ENCODE results near the gene FAM171A2. TPM values are rescaled to one million over a fixed set of nuclear protein-coding genes. Genes with fewer than 3 reads are reported as not detected.

The FAM171A2 gene
- total and polyA plus RNA-seq, 10 of the 15 experiments (the other 5 are each of a cell fraction or from before 2014, with no cell fraction given), result 0.08 to 1.7 (median 0.27) TPM; not detected in 2

- TF ChIP-seq ZNF687 (IDR thresholded peaks at IDR 0.05) (no peak), PML (IDR thresholded peaks at IDR 0.05; ENCODE audit: low read length) (no peak), CREM (IDR thresholded peaks at IDR 0.05; ENCODE audit: low read depth) (no peak), GATAD2B (conservative IDR thresholded peaks at IDR 0.05; ENCODE audit: low read depth) (peak; percentile 92), LARP7 (IDR thresholded peaks at IDR 0.05) (peak; percentile 93), TARDBP (IDR thresholded peaks at IDR 0.05; ENCODE audit: borderline replicate concordance) (no peak), ZNF384 (IDR thresholded peaks at IDR 0.05; ENCODE audit: borderline replicate concordance, low read depth, low read length) (no peak), ZNF622 (IDR thresholded peaks at IDR 0.05) (no peak), BCL11A (IDR thresholded peaks at IDR 0.05; ENCODE audit: low read depth, low read length) (no peak), ZNF274 (IDR thresholded peaks at IDR 0.05; ENCODE audit: insufficient read depth, insufficient read length) (no peak), SMAD5 (IDR thresholded peaks at IDR 0.05; ENCODE audit: low read depth) (no peak), DPF2 (IDR thresholded peaks at IDR 0.05) (peak; percentile 82), REST (IDR thresholded peaks at IDR 0.05; ENCODE audit: low read depth, low read length) (no peak), IRF4 (IDR thresholded peaks at IDR 0.05; ENCODE audit: low read depth, low read length) (no peak), NFXL1 (IDR thresholded peaks at IDR 0.05; ENCODE audit: borderline replicate concordance) (no peak), KAT2A (conservative IDR thresholded peaks at IDR 0.05; ENCODE audit: control insufficient read depth, low read depth, low read length) (no peak), SMARCA5 (IDR thresholded peaks at IDR 0.05) (peak; percentile 92), SPI1 (IDR thresholded peaks at IDR 0.05; ENCODE audit: borderline replicate concordance, insufficient read depth, low read depth, low read length) (no peak), TBL1XR1 (IDR thresholded peaks at IDR 0.05; ENCODE audit: low read depth, low read length) (no peak), BRCA1 (IDR thresholded peaks at IDR 0.05; ENCODE audit: low read depth, low read length) (no peak), SMAD1 (IDR thresholded peaks at IDR 0.05; ENCODE audit: low read depth, partially characterized antibody) (no peak), MEF2A (IDR thresholded peaks at IDR 0.05; ENCODE audit: insufficient read depth, low read depth, low read length) (no peak), MXI1 (IDR thresholded peaks at IDR 0.05; ENCODE audit: low read depth, low read length) (no peak), CBX3 (IDR thresholded peaks at IDR 0.05; ENCODE audit: borderline replicate concordance, low read depth) (no peak), FOXK2 (IDR thresholded peaks at IDR 0.05) (no peak), RBBP5 (conservative IDR thresholded peaks at IDR 0.05) (no peak), RB1 (IDR thresholded peaks at IDR 0.05; ENCODE audit: borderline replicate concordance) (peak; percentile 78; the same call in 1 of the 2 replicates), EP300 (IDR thresholded peaks at IDR 0.05; ENCODE audit: borderline replicate concordance in 1 of 2, control insufficient read depth in 1 of 2, low read depth in 2 of 2, low read length in 2 of 2) (no peak)
These were observed at the start of gene FAM171A2 (continued) for GRCh38 chr17:44363613-44364159.
